HG03039 (cell line): ENCODE results near the gene MTX3.

Experiments
- ATAC-seq: cut with Tn5 transposase; IDR thresholded peaks from one replicate; pipeline ENCODE4 v1.9.1; 2021; ENCODE audit warnings: mild to moderate bottlenecking, moderate library complexity; ENCODE audit not compliant: unreplicated experiment

Gene MTX3

GRCh38 chr5:79983618-79984017, 7.4 kb downstream of the MTX3 start:
- no peak for ATAC-seq

DNA sequence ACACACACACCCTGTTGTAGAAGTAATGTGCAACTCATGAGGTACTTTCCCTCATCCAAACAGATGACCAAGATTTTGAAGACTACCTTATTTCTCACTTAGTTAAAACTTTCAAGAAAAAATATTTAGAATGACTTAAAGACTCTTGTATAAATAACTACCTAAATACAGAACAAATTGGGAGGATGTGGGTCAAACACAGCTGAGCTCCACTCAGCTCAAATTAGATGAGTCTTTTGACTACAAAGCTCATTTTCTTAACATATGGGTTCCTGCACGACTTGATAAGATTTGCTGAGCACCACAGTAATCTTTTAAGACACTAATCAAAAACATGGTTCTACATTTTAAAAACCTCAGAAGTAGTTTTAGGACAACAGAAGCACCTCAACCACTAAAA, 8.9 kb downstream of the MTX3 start:
- no peak for ATAC-seq

- ATAC-seq, result no peak
Observed at GRCh38 chr5:79976759-79977515, 14.1 kb downstream of the MTX3 start.

GRCh38 chr5:79975422-79975821, 15.6 kb downstream of the MTX3 start:
- ATAC-seq, result no peak

- no peak for ATAC-seq
Observed at GRCh38 chr5:79974886-79975285, 16.2 kb downstream of the MTX3 start.

GRCh38 chr5:79973996-79974395, 17.1 kb downstream of the MTX3 start:
- no peak for ATAC-seq

DNA sequence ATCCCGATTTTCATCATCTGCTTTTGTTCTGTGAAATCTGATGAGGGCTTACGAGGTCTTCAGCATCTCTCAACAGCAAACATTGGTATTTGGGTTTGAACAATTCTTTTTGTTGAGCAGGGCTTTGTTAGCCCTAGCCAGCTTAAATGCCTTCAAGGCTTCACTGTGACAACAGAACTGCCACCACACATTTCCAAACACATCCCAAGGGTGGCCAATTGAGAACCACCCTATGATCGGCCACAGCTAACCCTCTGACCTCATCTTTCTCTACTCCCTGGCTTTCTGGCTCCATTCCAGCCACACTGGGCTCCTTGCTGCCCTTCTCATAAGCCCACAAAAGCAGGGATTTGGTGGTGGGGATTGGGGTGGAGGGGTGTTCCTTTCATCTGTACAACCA, 17.6 kb downstream of the MTX3 start:
- no peak for ATAC-seq

DNA sequence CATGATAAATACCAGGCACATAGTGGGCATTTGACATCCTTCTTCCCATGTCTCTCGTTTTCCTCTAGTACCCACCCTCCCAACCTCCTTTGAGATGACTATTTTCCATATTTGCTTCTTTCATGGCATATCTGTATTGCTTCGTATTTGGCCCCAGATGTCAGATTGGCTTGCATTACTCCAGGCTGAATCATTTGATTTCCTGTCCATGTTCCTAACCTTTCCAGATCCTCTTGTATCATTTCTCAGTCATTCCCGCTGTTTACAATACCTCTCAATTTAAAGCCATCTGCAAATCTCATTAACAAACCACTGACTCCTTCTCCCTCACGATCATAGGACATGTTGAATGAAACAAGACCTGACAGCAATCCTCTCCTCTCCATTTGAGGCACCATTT, 19.9 kb downstream of the MTX3 start:
- no peak for ATAC-seq

- no peak for ATAC-seq
Observed at GRCh38 chr5:79966448-79966847, 24.6 kb downstream of the MTX3 start.

GRCh38 chr5:79964136-79964535, 26.9 kb downstream of the MTX3 start:
- no peak for ATAC-seq

- ATAC-seq, result no peak
Observed at GRCh38 chr5:79963261-79964061, 27.6 kb downstream of the MTX3 start.

DNA sequence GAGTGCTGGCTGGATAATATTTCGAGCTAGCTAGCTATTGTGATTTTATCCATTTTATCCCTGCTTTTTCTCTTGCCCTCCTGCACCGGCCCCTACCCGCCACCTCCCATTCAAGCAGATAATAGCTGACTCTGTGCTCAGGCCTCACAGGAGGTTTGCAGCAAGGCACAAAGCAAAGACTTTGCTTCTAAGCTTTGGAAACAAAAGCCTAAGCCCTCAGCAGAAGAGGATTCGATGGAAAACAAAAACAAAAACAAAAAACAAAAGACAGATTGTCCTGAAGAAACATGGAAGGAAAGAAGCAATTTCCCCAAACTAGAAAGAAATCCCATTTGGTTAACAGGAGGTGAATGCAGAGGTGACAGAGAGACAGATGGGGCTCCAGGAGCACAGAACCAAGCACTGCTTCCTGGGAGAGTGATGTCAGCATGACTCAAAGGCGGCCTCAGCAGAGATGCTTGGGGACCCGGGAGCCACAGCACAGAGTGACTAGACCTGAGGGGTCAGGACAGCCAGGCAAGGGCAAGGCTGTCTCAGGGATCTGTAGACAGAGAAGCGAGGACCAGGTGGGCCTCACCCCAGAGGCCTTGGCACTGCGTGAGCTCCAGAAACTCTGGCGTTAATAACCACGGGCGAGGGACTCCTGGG, 28.4 kb downstream of the MTX3 start:
- no peak for ATAC-seq

- ATAC-seq, result no peak
Observed at GRCh38 chr5:79961716-79962574, 29.1 kb downstream of the MTX3 start.

DNA sequence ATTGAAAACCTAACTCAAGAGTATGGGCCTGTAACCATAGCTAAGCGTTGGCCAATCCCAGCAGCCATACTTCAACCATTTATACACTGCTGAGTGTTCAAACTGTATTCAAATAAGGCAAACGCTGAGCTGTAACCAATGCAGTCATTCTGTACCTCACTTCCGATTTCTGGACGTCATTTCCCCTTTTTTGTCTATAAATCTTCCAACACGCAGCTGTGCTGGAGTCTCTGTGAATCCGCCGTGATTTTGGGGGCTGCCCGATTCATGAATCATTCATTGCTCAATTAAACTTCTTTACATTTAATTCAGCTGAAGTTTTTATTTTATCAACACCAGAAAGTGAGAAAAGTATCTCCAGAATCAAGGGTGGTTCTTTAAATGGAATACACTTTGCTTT, 31.7 kb downstream of the MTX3 start:
- ATAC-seq, result no peak

DNA sequence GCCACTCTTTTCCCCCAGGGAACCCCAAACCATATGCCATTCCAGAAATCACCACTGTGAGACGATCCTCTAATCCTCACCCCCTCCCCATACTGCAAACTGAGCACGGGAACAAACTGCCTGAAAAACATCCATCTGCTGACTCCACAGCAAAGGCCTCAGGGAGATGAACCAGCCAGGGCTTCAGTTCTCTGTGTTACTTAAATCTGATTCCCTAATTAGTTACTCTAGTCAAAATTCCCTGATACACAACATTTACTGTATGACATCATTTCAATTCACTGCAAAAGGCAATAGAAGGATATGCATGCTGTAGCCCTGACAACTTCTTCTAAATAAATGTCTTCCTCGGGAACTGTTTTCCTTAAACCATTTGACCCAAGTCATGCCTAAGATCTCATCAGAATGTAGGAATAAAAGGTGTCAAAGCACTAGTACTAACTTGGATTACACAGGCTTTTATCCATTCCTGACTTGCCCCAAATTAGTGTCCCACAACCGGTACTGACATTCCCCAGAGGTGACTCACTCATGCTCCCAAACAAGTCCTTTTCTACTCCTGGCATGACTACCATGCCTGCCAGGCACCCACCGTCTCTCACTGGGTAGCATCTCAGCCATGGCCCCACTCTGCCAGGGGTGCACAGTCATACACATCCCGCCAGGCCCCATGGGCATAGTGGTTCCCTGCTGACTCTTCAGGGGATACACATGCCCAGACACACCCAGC, 35.0 kb downstream of the MTX3 start:
- no peak for ATAC-seq

GRCh38 chr5:79955356-79955895, 35.6 kb downstream of the MTX3 start:
- ATAC-seq, result no peak

DNA sequence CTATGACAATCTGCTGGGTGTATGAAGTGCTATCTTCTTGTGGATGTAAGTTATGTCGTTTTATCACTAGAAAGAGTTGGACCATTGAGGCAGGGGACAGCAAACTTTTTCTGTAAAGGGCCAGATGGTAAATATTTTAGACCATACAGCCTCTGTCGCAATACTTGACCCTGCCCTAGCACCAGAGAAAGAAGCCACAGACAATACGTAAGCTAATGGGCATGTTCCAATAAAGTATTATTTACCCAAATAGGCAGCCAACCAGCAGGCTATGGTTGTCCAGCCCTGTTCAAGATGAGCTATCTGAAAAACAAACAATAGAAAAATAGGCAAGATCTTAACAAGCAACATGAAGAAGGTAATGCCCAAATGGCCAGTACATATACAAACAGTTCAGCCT, 36.4 kb downstream of the MTX3 start:
- no peak for ATAC-seq

- no peak for ATAC-seq
Observed at GRCh38 chr5:79947567-79947966, 43.5 kb downstream of the MTX3 start.

- ATAC-seq, result no peak
Observed at GRCh38 chr5:79938468-79938867, 52.6 kb downstream of the MTX3 start.

GRCh38 chr5:79936646-79937216, 54.3 kb downstream of the MTX3 start:
- no peak for ATAC-seq
